ENCODE data around the gene SAFB2. TPM values are rescaled to one million over a fixed set of nuclear protein-coding genes. Genes with fewer than 3 reads are reported as not detected.

SAFB2 gene
- total and polyA plus RNA-seq, 9 of the 15 experiments (the other 6 are each of a cell fraction or from before 2014, with no cell fraction given): 4.5 to 103 (median 47.3) TPM

DNA sequence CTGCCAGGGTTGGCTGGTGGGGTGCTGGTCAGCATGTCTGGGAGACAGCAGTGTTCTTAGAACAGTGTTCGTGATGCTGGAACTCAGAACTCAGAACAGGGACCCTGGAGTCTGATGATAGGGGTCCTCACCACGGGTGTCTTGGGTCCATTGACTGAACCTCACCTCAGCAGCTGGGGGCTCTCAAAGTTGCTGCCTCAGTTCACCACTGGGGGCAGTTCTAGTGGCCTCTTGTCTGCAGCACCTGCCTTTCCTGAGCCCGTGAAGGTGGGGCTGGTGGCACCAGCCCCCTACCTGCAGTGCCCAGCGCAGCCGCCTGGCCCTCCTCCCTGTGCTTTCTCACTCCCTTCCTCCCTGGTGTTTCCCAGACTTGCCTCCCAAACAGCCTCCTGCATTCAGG lies 28.8 kb upstream of the SAFB2 start (continued):
- peak; percentile 32; the same call in 1 of the 2 replicates for TF ChIP-seq POLR2G (IDR thresholded peaks at IDR 0.05; ENCODE audit: low read depth, low read length)

DNA sequence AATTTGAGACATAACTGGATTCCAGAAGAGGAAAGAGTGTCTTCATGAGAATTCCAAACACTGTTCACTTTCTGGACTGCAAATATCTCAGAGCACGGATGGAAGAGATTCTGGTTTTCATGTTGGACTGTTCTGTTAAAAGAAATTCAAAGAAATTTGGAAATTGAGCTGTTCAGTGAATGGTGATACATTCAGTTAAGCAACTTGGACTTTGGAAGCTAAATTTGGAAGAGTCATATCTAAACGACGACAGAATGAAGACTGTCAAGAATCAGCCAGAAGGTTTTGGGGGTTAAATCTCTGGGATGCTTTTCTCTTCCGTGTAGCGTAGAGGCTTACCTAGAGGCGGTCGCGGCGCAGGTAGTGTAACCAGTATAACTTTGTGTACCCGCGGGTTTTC lies 25.9 kb upstream of the SAFB2 start:
- intact Hi-C loops (cut with micrococcal nuclease) (no loop called here), in situ Hi-C loops (cut with MboI) (no loop called here)
- TF ChIP-seq CC2D1A (IDR thresholded peaks at IDR 0.05): no peak
- peaks cover 37% of the 10 kb centered on the region for H3K79me2 ChIP-seq (ENCODE audit: control insufficient read depth, insufficient read depth, low read length)
- no peak overlapping the region for H2AFZ ChIP-seq (ENCODE audit: low read depth, low read length)
- H3K36me3 ChIP-seq (ENCODE audit: control insufficient read depth, insufficient read depth, low read length): peaks cover 91% of the 10 kb centered on the region
- no peaks in the 10 kb centered on the region for H3K4me1 ChIP-seq (replicated peaks in 1 of 2; ENCODE audit: control insufficient read depth in 2 of 2, insufficient read depth in 2 of 2, low read length in 2 of 2)
- no peak overlapping the region for H3K4me2 ChIP-seq (ENCODE audit: insufficient read depth, low read length)
- no peak overlapping the region for H3K27ac ChIP-seq (ENCODE audit: extremely low read depth, low read depth, low read length)
- no TSS peak for BruUV-seq (replicated peaks)
- no peaks in the 10 kb centered on the region for H3K9me3 ChIP-seq (replicated peaks; ENCODE audit: control insufficient read depth, insufficient read depth, low read depth, low read length)
- 96% methylated on average over 9 of the region's 11 CpGs for WGBS (ENCODE audit: insufficient coverage, low coverage, missing lambda C conversion rate)
- ATAC-seq (no peak), DNase-seq (ENCODE audit: extremely low read depth in 1 of 4, low spot score in 3 of 4) (no peak), FAIRE-seq (peak; percentile 75)
- no peak overlapping the region for H3K9ac ChIP-seq (ENCODE audit: insufficient read depth in 1 of 2, low read depth in 2 of 2, low read length in 2 of 2)
- ChIA-PET CTCF (ENCODE audit: low intra/inter-chr PET ratio) (no interaction called here), POLR2A (interaction anchor here (1.0 kb wide), 1 partner anchor 11 kb away, joined by 4 read pairs; no protein-coding TSS in a partner anchor)
- no peaks in the 10 kb centered on the region for H3K9me1 ChIP-seq (ENCODE audit: control insufficient read depth, insufficient read depth, low read length)
- peaks cover 13% of the 10 kb centered on the region for H4K20me1 ChIP-seq (replicated peaks; ENCODE audit: control insufficient read depth, insufficient read depth, low read length)
- H3K27me3 ChIP-seq (ENCODE audit: control insufficient read depth in 2 of 2, insufficient read depth in 2 of 2, low read length in 2 of 2): no peaks in the 10 kb centered on the region
- no peak overlapping the region for H3K4me3 ChIP-seq

DNA sequence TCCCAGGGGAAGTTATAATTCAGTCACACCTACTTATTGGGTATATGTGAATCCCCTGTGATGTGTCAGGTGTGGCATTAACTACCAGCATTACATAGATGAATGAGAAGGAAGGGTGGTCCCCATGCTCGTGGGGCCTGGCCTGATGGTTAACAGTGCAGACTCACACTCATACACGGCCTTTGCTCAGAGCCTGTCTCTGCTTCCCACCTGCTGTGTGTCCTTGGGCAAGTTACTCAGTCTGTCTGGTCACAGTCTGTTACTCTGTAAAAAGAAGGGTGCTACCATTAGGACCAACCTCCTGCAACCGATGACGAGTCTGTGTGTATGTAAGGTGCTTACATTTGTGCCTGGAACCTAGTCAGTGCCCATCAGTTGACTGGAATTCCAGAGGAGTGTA lies 24.1 kb upstream of the SAFB2 start:
- Histone ChIP-seq H3K9me3 (replicated peaks; ENCODE audit: control insufficient read depth, insufficient read depth, low read depth, low read length) (no peaks in the 10 kb centered on the region), H3K27me3 (ENCODE audit: control insufficient read depth in 2 of 2, insufficient read depth in 2 of 2, low read length in 2 of 2) (no peaks in the 10 kb centered on the region), H3K36me3 (ENCODE audit: control insufficient read depth, insufficient read depth, low read length) (peaks cover 91% of the 10 kb centered on the region), H3K4me3 (no peak overlapping the region), H3K79me2 (ENCODE audit: control insufficient read depth, insufficient read depth, low read length) (peaks cover 54% of the 10 kb centered on the region), H2AFZ (ENCODE audit: low read depth, low read length) (no peak overlapping the region), H3K9ac (ENCODE audit: insufficient read depth in 1 of 2, low read depth in 2 of 2, low read length in 2 of 2) (no peak overlapping the region), H3K4me2 (ENCODE audit: insufficient read depth, low read length) (no peak overlapping the region), H4K20me1 (replicated peaks; ENCODE audit: control insufficient read depth, insufficient read depth, low read length) (peaks cover 24% of the 10 kb centered on the region), H3K4me1 (replicated peaks in 1 of 2; ENCODE audit: control insufficient read depth in 2 of 2, insufficient read depth in 2 of 2, low read length in 2 of 2) (no peaks in the 10 kb centered on the region), H3K27ac (ENCODE audit: extremely low read depth, low read depth, low read length) (no peak overlapping the region), H3K9me1 (ENCODE audit: control insufficient read depth, insufficient read depth, low read length) (peaks cover 6% of the 10 kb centered on the region)
- ATAC-seq (no peak), DNase-seq (ENCODE audit: extremely low read depth in 1 of 4, low spot score in 3 of 4) (no peak), FAIRE-seq (no peak)
- intact Hi-C loops (cut with micrococcal nuclease): no loop called here
- TF ChIP-seq RBM25 (IDR thresholded peaks at IDR 0.05; ENCODE audit: low read depth, low read length, severe bottlenecking): peak; percentile 76
- peak; percentile 39; the same call in 1 of the 2 replicates for TF ChIP-seq BCOR (IDR thresholded peaks at IDR 0.05)
- TF ChIP-seq CTCF (IDR thresholded peaks at IDR 0.05 in 2 of 3, conservative IDR thresholded peaks at IDR 0.05 in 1 of 3; ENCODE audit: insufficient read depth in 2 of 3, low read depth in 1 of 3, low read length in 3 of 3): no peak
- TF ChIP-seq ARID3B (CRISPR knock-in tag; IDR thresholded peaks at IDR 0.05; ENCODE audit: borderline replicate concordance): no peak
- no peak for TF ChIP-seq STAT5A (IDR thresholded peaks at IDR 0.05; ENCODE audit: borderline replicate concordance, low read length)
- TF ChIP-seq ATF7 (IDR thresholded peaks at IDR 0.05): no peak
- TF ChIP-seq ZFP36 (IDR thresholded peaks at IDR 0.05; ENCODE audit: low read depth, low read length, partially characterized antibody): peak; percentile 59
- no peak for TF ChIP-seq KLF13 (tag; IDR thresholded peaks at IDR 0.05; ENCODE audit: borderline replicate concordance, low read depth)
- CTCF ChIA-PET (ENCODE audit: low intra/inter-chr PET ratio): no interaction called here
- POLR2A ChIA-PET: interaction anchor here (0.7 kb wide), 1 partner anchor 517 kb away, joined by 3 read pairs; no protein-coding TSS in a partner anchor
- 98% methylated on average over 4 of the region's 4 CpGs for WGBS (ENCODE audit: insufficient coverage, low coverage, missing lambda C conversion rate)
- in situ Hi-C loops (cut with MboI): no loop called here
- BruUV-seq (replicated peaks): no TSS peak

All from K562 (cell line).